ENCODE measurements around the gene GDI1.

- TF ChIP-seq CTCF (IDR thresholded peaks at IDR 0.05) (no peak), POLR2A (IDR thresholded peaks at IDR 0.05) (no peak)
Measured at GRCh38 chrX:154436983-154437752, at the start of gene GDI1.
